ENCODE results near the gene UGT1A4.

GRCh38 chr2:233791151-233791882 lies 72.8 kb downstream of the UGT1A4 start:
- no peak for TF ChIP-seq POLR2AphosphoS5 (IDR thresholded peaks at IDR 0.05)
- no peak for TF ChIP-seq CTCF (IDR thresholded peaks at IDR 0.05)
- no peak for TF ChIP-seq EP300 (IDR thresholded peaks at IDR 0.05)
- TF ChIP-seq POLR2A (IDR thresholded peaks at IDR 0.05) = no peak

All from stomach (tissue), 4 donors.